CD14-positive monocyte (primary cell): ENCODE results near the gene SEMA6B. TPM values are rescaled to one million over a fixed set of nuclear protein-coding genes. Genes with fewer than 3 reads are reported as not detected.

Experiments used
- DNase-seq, 3 donors: peaks; one replicate each; pipeline ENCODE4 v3.0.0-alpha.2; 2011 to 2022
- H2AFZ ChIP-seq: 2 replicates; pipeline ENCODE4 v1.6.0; 2012; ENCODE audit warnings: mild to moderate bottlenecking, low read depth, low read length, inconsistent platforms; ENCODE audit not compliant: insufficient read depth, poor library complexity, severe bottlenecking
- H3K27ac ChIP-seq, 2 donors: 1 replicate in 1 of 2; 2 replicates in 1 of 2; pipeline ENCODE4 v1.5.1; 2012 to 2013; ENCODE audit warnings: low read length in 2 of 2, control low read depth in 1 of 2, inconsistent platforms in 1 of 2, low read depth in 1 of 2, mild to moderate bottlenecking in 1 of 2
- H3K27me3 ChIP-seq, 2 donors: one replicate each; pipeline versions ENCODE4 v1.6.0 to v1.6.1; 2011 to 2013; ENCODE audit warnings: low read length in 2 of 2; ENCODE audit not compliant: control insufficient read depth in 2 of 2, insufficient read depth in 2 of 2
- H3K36me3 ChIP-seq, 2 donors: replicated peaks in 1 of 2; 1 replicate in 1 of 2; 2 replicates in 1 of 2; pipeline versions ENCODE4 v1.5.1 to v1.6.1; 2012 to 2013; ENCODE audit warnings: low read length in 2 of 2, control low read depth in 1 of 2, inconsistent platforms in 1 of 2, mild to moderate bottlenecking in 1 of 2; ENCODE audit not compliant: insufficient read depth in 2 of 2, control insufficient read depth in 1 of 2
- H3K4me1 ChIP-seq, 2 donors: 1 replicate in 1 of 2; 2 replicates in 1 of 2; pipeline versions ENCODE4 v1.5.1 to v1.6.1; 2012 to 2013; ENCODE audit warnings: low read length in 2 of 2, control low read depth in 1 of 2, inconsistent platforms in 1 of 2, mild to moderate bottlenecking in 1 of 2, moderate library complexity in 1 of 2; ENCODE audit not compliant: insufficient read depth in 2 of 2, control insufficient read depth in 1 of 2
- H3K4me2 ChIP-seq: replicated peaks from 2 replicates; pipeline ENCODE3; 2012; ENCODE audit warnings: low read length, moderate library complexity, mild to moderate bottlenecking; ENCODE audit not compliant: poor library complexity, severe bottlenecking; ENCODE audit errors: extremely low read depth
- H3K4me3 ChIP-seq, 3 experiments: fragments of 200-600 bp in 1 of 3; sonication (generic) in 1 of 3; replicated peaks in 1 of 3; 1 replicate in 2 of 3; 2 replicates in 1 of 3; pipeline ENCODE4 v1.5.1; 2011 to 2013; ENCODE audit warnings: low read length in 3 of 3, mild to moderate bottlenecking in 3 of 3, control low read depth in 2 of 3, low read depth in 2 of 3, inconsistent platforms in 1 of 3, moderate library complexity in 1 of 3
- H3K79me2 ChIP-seq: 2 replicates; pipeline ENCODE4 v1.6.0; 2012; ENCODE audit warnings: mild to moderate bottlenecking, control low read depth, inconsistent platforms, low read length, moderate library complexity; ENCODE audit not compliant: insufficient read depth
- H3K9ac ChIP-seq: 2 replicates; pipeline ENCODE4 v1.6.0; 2017; ENCODE audit warnings: low read length, mild to moderate bottlenecking; ENCODE audit not compliant: insufficient read depth, poor library complexity, severe bottlenecking
- H3K9me3 ChIP-seq, 2 donors: replicated peaks in 1 of 2; 1 replicate in 1 of 2; 2 replicates in 1 of 2; pipeline versions ENCODE4 v1.5.1 to v1.6.1; 2012 to 2013; ENCODE audit warnings: low read length in 2 of 2, control low read depth in 1 of 2; ENCODE audit not compliant: control insufficient read depth in 1 of 2, insufficient read depth in 1 of 2
- H4K20me1 ChIP-seq: 2 replicates; pipeline ENCODE4 v1.6.0; 2012; ENCODE audit warnings: mild to moderate bottlenecking, low read length, control low read depth, moderate library complexity; ENCODE audit not compliant: insufficient read depth
- H3K27ac Mint-ChIP-seq, 7 donors: one replicate each; pipeline ENCODE4 v1.8.0; 2020; ENCODE audit warnings: mild to moderate bottlenecking in 7 of 7, mixed read lengths in 7 of 7, moderate library complexity in 6 of 7, inconsistent platforms in 2 of 7
- H3K27me3 Mint-ChIP-seq, 3 donors: one replicate each; pipeline ENCODE4 v1.8.0; 2021 to 2022; ENCODE audit warnings: low read depth in 3 of 3, mild to moderate bottlenecking in 3 of 3, mixed read lengths in 3 of 3, moderate library complexity in 3 of 3, inconsistent platforms in 1 of 3
- H3K36me3 Mint-ChIP-seq, 2 donors: one replicate each; pipeline ENCODE4 v1.8.0; 2020; ENCODE audit warnings: mixed read lengths in 2 of 2, inconsistent platforms in 1 of 2, mild to moderate bottlenecking in 1 of 2
- H3K4me1 Mint-ChIP-seq: one replicate; pipeline ENCODE4 v1.8.0; 2020; ENCODE audit warnings: mild to moderate bottlenecking, mixed read lengths
- H3K4me3 Mint-ChIP-seq, 2 donors: one replicate each; pipeline ENCODE4 v1.8.0; 2020; ENCODE audit warnings: mild to moderate bottlenecking in 2 of 2, mixed read lengths in 2 of 2, moderate library complexity in 1 of 2
- H3K9me3 Mint-ChIP-seq, 7 donors: one replicate each; pipeline ENCODE4 v1.8.0; 2020 to 2022; ENCODE audit warnings: mixed read lengths in 7 of 7, mild to moderate bottlenecking in 6 of 7, moderate library complexity in 6 of 7, inconsistent platforms in 2 of 7
- WGBS: methylation state at CpG from one replicate; pipeline ENCODE4 v1.1.5; 2013; ENCODE audit warnings: missing lambda C conversion rate; ENCODE audit not compliant: insufficient coverage; 5-methylcytosine and 5-hydroxymethylcytosine counted together
- intact Hi-C, 2 donors: fragments of 100-400 bp; cut with micrococcal nuclease; formaldehyde crosslinking; loops; one replicate each; pipeline versions ENCODE4 v1.15.0 to v1.15.1; 2023
- polyA plus RNA-seq, 3 donors: library from polyadenylated mRNA; depleted of rRNA in 1 of 3; unstranded in 2 of 3; stranded (reverse) in 1 of 3; fragments of 300-500 nt in 2 of 3; fragments of >200 nt in 1 of 3; fragmentation: Illumina TruSeq in 2 of 3; gene quantifications; 1 replicate in 2 of 3; 2 replicates in 1 of 3; pipeline ENCODE4 v1.2.3, GENCODE V29; 2012 to 2021
- TF ChIP-seq, protein P1 (sequence below): fragments of 200-600 bp; IDR thresholded peaks from one replicate; pipeline ENCODE4 v1.8.0; 2022; ENCODE audit warnings: antibody characterized with exemption, mild to moderate bottlenecking

Gene SEMA6B
- polyA plus RNA-seq, 3 donors: 0.12 to 1.6 (median 0.87) TPM

DNA sequence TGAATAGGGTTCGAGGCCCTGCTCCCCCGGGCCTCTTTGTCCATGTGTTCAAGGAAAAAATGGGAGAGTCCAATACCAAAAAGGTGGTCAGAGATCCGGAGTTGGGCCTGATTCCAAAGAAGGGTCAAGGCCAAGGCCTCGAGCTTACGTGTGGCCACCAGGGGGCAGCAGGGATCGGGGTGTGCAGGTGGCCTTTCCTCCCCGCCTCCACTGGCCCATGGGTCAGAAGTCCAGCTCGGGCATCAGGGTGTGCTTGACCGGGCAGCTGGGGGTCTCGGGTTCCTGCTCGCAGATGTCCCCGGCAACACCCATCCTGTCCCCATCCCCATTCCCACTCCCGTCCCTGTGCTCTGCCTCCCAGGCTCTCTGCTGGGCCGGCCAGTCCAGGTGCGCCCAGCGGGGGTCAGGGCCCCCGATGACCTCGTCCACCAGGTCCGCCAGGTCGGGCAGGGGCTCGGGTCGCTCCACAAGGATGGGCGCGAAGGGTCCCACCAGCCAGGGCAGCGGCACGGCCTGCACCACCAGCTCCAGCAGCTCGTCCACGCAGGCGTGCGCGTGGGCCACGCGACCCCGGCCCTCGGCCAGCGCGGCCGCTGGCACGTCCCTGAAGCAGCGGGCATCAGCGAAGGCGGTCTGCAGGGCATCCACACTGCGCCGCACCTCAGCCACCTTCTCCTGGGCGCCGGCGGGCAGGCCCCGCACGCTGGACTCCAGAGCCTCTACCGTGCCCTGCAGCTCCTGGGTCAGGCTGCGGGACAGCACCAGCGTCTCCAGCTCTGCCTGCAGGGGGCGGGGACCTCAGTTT lies 36.0 kb downstream of the SEMA6B start:
- H3K27me3 Mint-ChIP-seq: peaks cover 0 to 5% (median 4%) of the 10 kb centered on the region in 3 donors
- no peak overlapping the region for H3K4me3 Mint-ChIP-seq
- Histone ChIP-seq H3K9me3 (no peaks in the 10 kb centered on the region), H3K4me3 (no peak overlapping the region), H4K20me1 (no peaks in the 10 kb centered on the region), H2AFZ (no peak overlapping the region), H3K27ac (no peak overlapping the region), H3K4me2 (no peak overlapping the region), H3K79me2 (no peaks in the 10 kb centered on the region), H3K27me3 (no peaks in the 10 kb centered on the region), H3K9ac (no peak overlapping the region), H3K36me3 (no peaks in the 10 kb centered on the region), H3K4me1 (peaks cover 0 to 4% of the 10 kb centered on the region in 2 donors)
- peaks cover 0 to 2% (median 0%) of the 10 kb centered on the region in 7 donors for H3K9me3 Mint-ChIP-seq
- no peak overlapping the region for H3K27ac Mint-ChIP-seq
- no peaks in the 10 kb centered on the region for H3K36me3 Mint-ChIP-seq
- peaks cover 2% of the 10 kb centered on the region for H3K4me1 Mint-ChIP-seq
- TF ChIP-seq, protein P1, sequence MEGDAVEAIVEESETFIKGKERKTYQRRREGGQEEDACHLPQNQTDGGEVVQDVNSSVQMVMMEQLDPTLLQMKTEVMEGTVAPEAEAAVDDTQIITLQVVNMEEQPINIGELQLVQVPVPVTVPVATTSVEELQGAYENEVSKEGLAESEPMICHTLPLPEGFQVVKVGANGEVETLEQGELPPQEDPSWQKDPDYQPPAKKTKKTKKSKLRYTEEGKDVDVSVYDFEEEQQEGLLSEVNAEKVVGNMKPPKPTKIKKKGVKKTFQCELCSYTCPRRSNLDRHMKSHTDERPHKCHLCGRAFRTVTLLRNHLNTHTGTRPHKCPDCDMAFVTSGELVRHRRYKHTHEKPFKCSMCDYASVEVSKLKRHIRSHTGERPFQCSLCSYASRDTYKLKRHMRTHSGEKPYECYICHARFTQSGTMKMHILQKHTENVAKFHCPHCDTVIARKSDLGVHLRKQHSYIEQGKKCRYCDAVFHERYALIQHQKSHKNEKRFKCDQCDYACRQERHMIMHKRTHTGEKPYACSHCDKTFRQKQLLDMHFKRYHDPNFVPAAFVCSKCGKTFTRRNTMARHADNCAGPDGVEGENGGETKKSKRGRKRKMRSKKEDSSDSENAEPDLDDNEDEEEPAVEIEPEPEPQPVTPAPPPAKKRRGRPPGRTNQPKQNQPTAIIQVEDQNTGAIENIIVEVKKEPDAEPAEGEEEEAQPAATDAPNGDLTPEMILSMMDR: peak; percentile 96
- 83% methylated on average over 53 of the region's 53 CpGs for WGBS
- intact Hi-C loops: loop anchor here in 1 of 2 donors (10.0 kb wide), 1 partner anchor 259 kb away; no protein-coding TSS in a partner anchor
- DNase-seq: peak; percentile 57 to 70 (median 58)

DNA sequence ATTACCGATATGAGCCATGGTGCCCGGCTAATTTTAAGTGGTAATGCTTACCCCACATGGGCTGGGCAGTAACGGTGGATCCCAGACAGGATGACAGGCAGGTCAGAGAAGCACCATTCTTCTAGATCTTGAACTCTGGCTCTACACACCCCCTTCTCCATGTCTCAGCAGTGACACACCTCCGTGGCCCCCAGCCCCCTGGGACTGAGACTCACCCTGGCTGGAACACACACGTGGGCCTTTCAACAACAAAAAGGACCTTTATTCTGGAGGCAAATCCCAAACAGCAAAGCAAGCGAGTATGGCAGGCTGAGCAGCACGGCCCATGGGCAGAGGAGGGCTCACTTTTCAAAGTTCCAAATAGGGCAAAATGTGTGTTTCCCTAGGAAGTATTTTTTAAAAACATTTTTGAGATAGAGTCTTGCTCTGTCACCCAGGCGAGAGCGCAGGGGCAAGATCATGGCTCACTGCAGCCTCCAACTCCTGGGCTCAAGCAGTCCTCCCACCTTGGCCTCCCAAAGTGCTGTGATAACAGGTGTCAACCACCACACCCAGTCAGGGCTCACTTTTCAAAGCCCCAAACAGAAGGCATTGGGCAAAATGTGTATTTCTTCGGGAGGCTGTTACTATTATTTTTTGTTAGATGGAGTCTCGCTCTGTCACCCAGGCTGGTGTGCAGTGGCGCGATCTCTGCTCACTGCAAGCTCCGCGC lies 37.0 kb downstream of the SEMA6B start:
- no peak overlapping the region for H3K9ac ChIP-seq
- no peaks in the 10 kb centered on the region for H3K36me3 ChIP-seq
- no peaks in the 10 kb centered on the region for H3K27me3 ChIP-seq
- intact Hi-C loops: loop anchor here in 1 of 2 donors (10.0 kb wide), 1 partner anchor 258 kb away; no protein-coding TSS in a partner anchor
- H3K4me1 ChIP-seq: peaks cover 0 to 4% of the 10 kb centered on the region in 2 donors
- H3K9me3 Mint-ChIP-seq: peaks cover 0 to 2% (median 0%) of the 10 kb centered on the region in 7 donors
- no peak overlapping the region for H2AFZ ChIP-seq
- no peak overlapping the region for H3K4me2 ChIP-seq
- TF ChIP-seq, protein P1: no peak
- no peak overlapping the region for H3K4me3 Mint-ChIP-seq
- H3K36me3 Mint-ChIP-seq: no peaks in the 10 kb centered on the region
- no peaks in the 10 kb centered on the region for H4K20me1 ChIP-seq
- DNase-seq: no peak
- peaks cover 0 to 4% (median 3%) of the 10 kb centered on the region in 3 donors for H3K27me3 Mint-ChIP-seq
- H3K4me1 Mint-ChIP-seq: peaks cover 2% of the 10 kb centered on the region
- no peaks in the 10 kb centered on the region for H3K9me3 ChIP-seq
- H3K27ac Mint-ChIP-seq: peak overlapping the region in 1 of 7 donors; percentile 43
- H3K4me3 ChIP-seq: no peak overlapping the region
- no peak overlapping the region for H3K27ac ChIP-seq
- WGBS: 91% methylated on average over 13 of the region's 15 CpGs
- no peaks in the 10 kb centered on the region for H3K79me2 ChIP-seq
